Inferior parietal cortex (tissue), 1 donor: Measurements from ENCODE around the gene MSI2.

Source experiments
- DNase-seq: peaks from one replicate; pipeline ENCODE4 v3.0.0-alpha.2; 2016; ENCODE audit errors: extremely low spot score

MSI2 gene

GRCh38 chr17:57316361-57316760 lies 60.0 kb downstream of the MSI2 start:
- no peak for DNase-seq

GRCh38 chr17:57317079-57317478 lies 60.8 kb downstream of the MSI2 start:
- DNase-seq, result no peak

GRCh38 chr17:57318913-57319312 lies 62.6 kb downstream of the MSI2 start:
- DNase-seq, result no peak

GRCh38 chr17:57319806-57320205 lies 63.5 kb downstream of the MSI2 start:
- DNase-seq, result no peak

- DNase-seq, result no peak
Measured at GRCh38 chr17:57323391-57323790, 67.1 kb downstream of the MSI2 start.

- no peak for DNase-seq
Measured at GRCh38 chr17:57324060-57324459, 67.7 kb downstream of the MSI2 start.

- DNase-seq, result no peak
Measured at GRCh38 chr17:57324631-57325030, 68.3 kb downstream of the MSI2 start.

- DNase-seq, result no peak
Measured at GRCh38 chr17:57326336-57326735, 70.0 kb downstream of the MSI2 start.

GRCh38 chr17:57326764-57327163 lies 70.4 kb downstream of the MSI2 start:
- DNase-seq, result no peak

- no peak for DNase-seq
Measured at GRCh38 chr17:57327176-57327970, 71.0 kb downstream of the MSI2 start.

- DNase-seq, result no peak
Measured at GRCh38 chr17:57328109-57328882, 72.0 kb downstream of the MSI2 start.

GRCh38 chr17:57329380-57330214 lies 73.3 kb downstream of the MSI2 start:
- no peak for DNase-seq

- DNase-seq, result no peak
Measured at GRCh38 chr17:57330587-57330986, 74.3 kb downstream of the MSI2 start.

- DNase-seq, result no peak
Measured at GRCh38 chr17:57331423-57331822, 75.1 kb downstream of the MSI2 start.

- no peak for DNase-seq
Measured at GRCh38 chr17:57332501-57332900, 76.2 kb downstream of the MSI2 start.

- DNase-seq, result no peak
Measured at GRCh38 chr17:57335195-57335792, 79.0 kb downstream of the MSI2 start.

- DNase-seq, result no peak
Measured at GRCh38 chr17:57337390-57337789, 81.1 kb downstream of the MSI2 start.

GRCh38 chr17:57338257-57338914 lies 82.1 kb downstream of the MSI2 start:
- no peak for DNase-seq

GRCh38 chr17:57340160-57340981 lies 84.0 kb downstream of the MSI2 start:
- no peak for DNase-seq
